Loucy (cell line): ENCODE measurements around the gene CTSA.
"Not testable (repeated sequence)": the region's sequence is repeated elsewhere in the genome, so short reads cannot be mapped to it uniquely, and the experiment has no call there.

ENCODE experiments used
- H2AFZ ChIP-seq: fragments of 200-600 bp; sonication (generic); 2 replicates; pipeline ENCODE4 v1.6.0; 2016; ENCODE audit warnings: antibody characterized with exemption, mild to moderate bottlenecking, low read length, moderate library complexity
- H3F3A ChIP-seq: fragments of 200-600 bp; 2 replicates; pipeline ENCODE4 v1.6.0; 2016; ENCODE audit warnings: antibody characterized with exemption, low read depth, mild to moderate bottlenecking
- H3K27me3 ChIP-seq: fragments of 200-600 bp; sonication (generic); 2 replicates; pipeline ENCODE4 v1.6.1; 2014; ENCODE audit warnings: low read length, mild to moderate bottlenecking; ENCODE audit not compliant: insufficient read depth, poor library complexity, severe bottlenecking
- H3K36me3 ChIP-seq: fragments of 200-600 bp; sonication (generic); 2 replicates; pipeline ENCODE4 v1.6.1; 2016; ENCODE audit warnings: low read length; ENCODE audit not compliant: insufficient read depth
- H3K4me1 ChIP-seq: fragments of 200-600 bp; sonication (generic); 2 replicates; pipeline ENCODE4 v1.5.1; 2014; ENCODE audit warnings: low read length, mild to moderate bottlenecking; ENCODE audit not compliant: insufficient read depth, poor library complexity, severe bottlenecking
- H3K4me2 ChIP-seq: fragments of 200-600 bp; sonication (generic); 2 replicates; pipeline ENCODE4 v1.6.0; 2014; ENCODE audit warnings: antibody characterized with exemption, low read length, low read depth, mild to moderate bottlenecking; ENCODE audit not compliant: poor library complexity, severe bottlenecking
- H3K4me3 ChIP-seq: fragments of 200-600 bp; sonication (generic); 2 replicates; pipeline ENCODE4 v1.5.1; 2014; ENCODE audit warnings: low read length, mild to moderate bottlenecking, mixed read lengths; ENCODE audit not compliant: poor library complexity, severe bottlenecking
- H3K79me2 ChIP-seq: fragments of 200-600 bp; sonication (generic); 2 replicates; pipeline ENCODE4 v1.6.1; 2014; ENCODE audit warnings: low read length; ENCODE audit not compliant: insufficient read depth
- H3K9ac ChIP-seq: fragments of 200-600 bp; sonication (generic); 2 replicates; pipeline ENCODE4 v1.6.0; 2014; ENCODE audit warnings: mild to moderate bottlenecking, low read depth, low read length, moderate library complexity; ENCODE audit not compliant: poor library complexity, severe bottlenecking
- H3K9me2 ChIP-seq: fragments of 200-600 bp; sonication (generic); replicated peaks from 2 replicates; pipeline ENCODE4 v1.6.1; 2016; ENCODE audit warnings: low read depth, low read length, mixed read lengths
- H3K9me3 ChIP-seq: fragments of 200-600 bp; sonication (generic); 2 replicates; pipeline ENCODE4 v1.6.1; 2014; ENCODE audit warnings: mild to moderate bottlenecking, antibody characterized with exemption, low read length, low read depth; ENCODE audit not compliant: insufficient read depth
- H4K20me1 ChIP-seq: fragments of 200-600 bp; sonication (generic); 2 replicates; pipeline ENCODE4 v1.6.0; 2014; ENCODE audit warnings: antibody characterized with exemption, low read length, mild to moderate bottlenecking; ENCODE audit not compliant: insufficient read depth, poor library complexity, severe bottlenecking
- EZH2phosphoT487 ChIP-seq: fragments of 200-600 bp; IDR thresholded peaks from 2 replicates; pipeline ENCODE4 v1.6.1; 2018; ENCODE audit warnings: antibody characterized with exemption, mild to moderate bottlenecking, moderate library complexity, borderline replicate concordance
- TF ChIP-seq, protein P1 (sequence below): fragments of 200-600 bp; sonication (generic); conservative IDR thresholded peaks from 2 replicates; pipeline ENCODE4 v1.5.1; 2014; ENCODE audit warnings: mild to moderate bottlenecking, antibody characterized with exemption, low read length

CTSA gene

GRCh38 chr20:45872626-45873025, 18.5 kb upstream of the CTSA start:
- H4K20me1 ChIP-seq, result no peaks in the 10 kb centered on the region
- no peaks in the 10 kb centered on the region for H3K9me2 ChIP-seq
- no peak overlapping the region for H2AFZ ChIP-seq
- no peaks in the 10 kb centered on the region for H3K9me3 ChIP-seq
- TF ChIP-seq, protein P1, sequence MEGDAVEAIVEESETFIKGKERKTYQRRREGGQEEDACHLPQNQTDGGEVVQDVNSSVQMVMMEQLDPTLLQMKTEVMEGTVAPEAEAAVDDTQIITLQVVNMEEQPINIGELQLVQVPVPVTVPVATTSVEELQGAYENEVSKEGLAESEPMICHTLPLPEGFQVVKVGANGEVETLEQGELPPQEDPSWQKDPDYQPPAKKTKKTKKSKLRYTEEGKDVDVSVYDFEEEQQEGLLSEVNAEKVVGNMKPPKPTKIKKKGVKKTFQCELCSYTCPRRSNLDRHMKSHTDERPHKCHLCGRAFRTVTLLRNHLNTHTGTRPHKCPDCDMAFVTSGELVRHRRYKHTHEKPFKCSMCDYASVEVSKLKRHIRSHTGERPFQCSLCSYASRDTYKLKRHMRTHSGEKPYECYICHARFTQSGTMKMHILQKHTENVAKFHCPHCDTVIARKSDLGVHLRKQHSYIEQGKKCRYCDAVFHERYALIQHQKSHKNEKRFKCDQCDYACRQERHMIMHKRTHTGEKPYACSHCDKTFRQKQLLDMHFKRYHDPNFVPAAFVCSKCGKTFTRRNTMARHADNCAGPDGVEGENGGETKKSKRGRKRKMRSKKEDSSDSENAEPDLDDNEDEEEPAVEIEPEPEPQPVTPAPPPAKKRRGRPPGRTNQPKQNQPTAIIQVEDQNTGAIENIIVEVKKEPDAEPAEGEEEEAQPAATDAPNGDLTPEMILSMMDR, result no peak
- no peak for TF ChIP-seq EZH2phosphoT487
- H3K4me3 ChIP-seq, result no peak overlapping the region
- H3K4me1 ChIP-seq, result no peaks in the 10 kb centered on the region
- no peak overlapping the region for H3K4me2 ChIP-seq
- no peak overlapping the region for H3K9ac ChIP-seq
- no peaks in the 10 kb centered on the region for H3K79me2 ChIP-seq
- H3K36me3 ChIP-seq, result peaks cover 9% of the 10 kb centered on the region; the same call in 1 of the 2 replicates
- H3K27me3 ChIP-seq, result no peaks in the 10 kb centered on the region
- H3F3A ChIP-seq, result no peaks in the 10 kb centered on the region

DNA sequence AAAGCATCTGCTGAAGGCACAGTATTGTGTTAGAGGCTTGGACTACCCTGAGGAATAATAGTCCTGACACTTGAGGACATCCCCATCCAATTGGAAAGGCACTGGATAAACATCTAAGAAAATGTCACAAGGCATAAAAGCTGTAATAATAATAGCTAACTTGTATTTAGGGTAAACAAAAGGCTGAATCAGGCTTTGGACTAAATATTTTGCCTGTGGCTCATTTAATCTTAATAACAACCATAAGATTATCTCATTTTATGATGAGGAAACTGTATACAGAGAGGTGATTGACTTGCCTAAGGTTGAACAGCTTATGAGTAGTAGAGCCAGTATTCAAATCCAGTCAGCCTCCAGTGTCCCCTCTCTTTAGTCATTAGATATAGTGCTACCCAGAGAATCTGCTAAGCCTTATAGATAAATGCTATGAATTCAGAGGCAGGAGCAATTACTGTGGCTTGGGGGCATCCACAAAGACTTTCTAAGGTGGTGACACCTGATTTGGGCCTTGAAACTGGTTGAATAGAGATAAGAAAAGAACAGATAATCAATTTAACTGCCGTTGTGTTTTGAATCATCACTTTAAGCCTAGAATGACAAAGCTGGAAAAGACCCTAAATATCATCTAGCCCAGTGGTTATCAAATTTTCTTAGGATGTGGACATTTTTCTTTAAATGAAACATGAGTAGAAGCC, 17.6 kb upstream of the CTSA start:
- Histone ChIP-seq H3K36me3 (peaks cover 19% of the 10 kb centered on the region; the same call in 1 of the 2 replicates), H3K4me2 (no peak overlapping the region), H3K9me2 (no peaks in the 10 kb centered on the region), H3K27me3 (no peaks in the 10 kb centered on the region), H2AFZ (no peak overlapping the region), H3K9me3 (no peaks in the 10 kb centered on the region), H3K4me1 (no peaks in the 10 kb centered on the region), H3K79me2 (no peaks in the 10 kb centered on the region), H4K20me1 (no peaks in the 10 kb centered on the region), H3K9ac (no peak overlapping the region), H3K4me3 (no peak overlapping the region), H3F3A (no peaks in the 10 kb centered on the region)
- TF ChIP-seq EZH2phosphoT487, result no peak
- TF ChIP-seq, protein P1, result no peak

DNA sequence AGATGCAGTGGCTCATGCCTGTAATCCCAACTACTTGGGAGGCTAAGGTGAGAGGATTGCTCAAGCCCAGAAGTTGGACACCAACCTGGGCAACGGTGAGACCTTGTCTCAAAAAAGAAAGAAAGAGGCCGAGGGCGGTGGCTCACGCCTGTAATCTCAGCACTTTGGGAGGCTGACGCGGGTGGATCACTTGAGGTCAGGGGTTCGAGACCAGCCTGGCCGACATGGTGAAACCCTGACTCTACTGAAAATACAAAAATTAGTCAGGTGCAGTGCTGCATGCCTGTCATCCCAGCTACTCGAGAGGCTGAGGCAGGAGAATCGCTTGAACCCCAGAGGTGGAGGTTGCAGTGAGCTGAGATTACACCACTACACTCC, 17.0 kb upstream of the CTSA start:
- not testable (repeated sequence) for H3K9ac ChIP-seq, H4K20me1 ChIP-seq, H3K4me3 ChIP-seq, H3K4me1 ChIP-seq, H3K9me3 ChIP-seq, H2AFZ ChIP-seq, H3K4me2 ChIP-seq, H3K79me2 ChIP-seq, H3K27me3 ChIP-seq, H3F3A ChIP-seq, H3K9me2 ChIP-seq
- H3K36me3 ChIP-seq, result peaks cover 22% of the 10 kb centered on the region; the same call in 1 of the 2 replicates

DNA sequence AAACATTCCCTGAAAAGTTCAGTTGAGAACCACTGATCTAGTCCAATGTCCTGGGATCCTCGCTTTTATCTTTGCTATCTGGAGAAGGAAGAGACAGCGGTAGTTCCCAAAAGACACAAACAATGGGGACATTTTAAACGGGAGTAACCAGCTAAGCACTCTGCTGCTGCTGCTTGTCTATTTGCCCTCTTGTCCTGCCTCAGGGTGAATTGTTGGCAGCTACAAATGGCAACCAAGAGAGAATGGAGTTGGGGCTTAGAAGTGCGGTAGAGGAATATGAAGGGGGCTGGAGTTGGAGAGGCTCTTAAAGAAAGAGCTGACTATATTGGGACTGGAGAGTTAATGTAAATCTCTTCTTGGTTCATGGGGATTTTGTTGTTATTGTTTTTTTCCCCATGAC, 16.6 kb upstream of the CTSA start:
- Histone ChIP-seq H3K9ac (no peak overlapping the region), H3K36me3 (peaks cover 22% of the 10 kb centered on the region; the same call in 1 of the 2 replicates), H3K9me3 (no peaks in the 10 kb centered on the region), H3K9me2 (no peaks in the 10 kb centered on the region), H4K20me1 (no peaks in the 10 kb centered on the region), H3K4me1 (no peaks in the 10 kb centered on the region), H2AFZ (no peak overlapping the region), H3K4me2 (no peak overlapping the region), H3F3A (no peaks in the 10 kb centered on the region), H3K27me3 (no peaks in the 10 kb centered on the region), H3K4me3 (no peak overlapping the region), H3K79me2 (no peaks in the 10 kb centered on the region)
- no peak for TF ChIP-seq EZH2phosphoT487
- TF ChIP-seq, protein P1, result no peak
